ENCODE measurements around the gene OR2T35. TPM values are rescaled to one million over a fixed set of nuclear protein-coding genes. Genes with fewer than 3 reads are reported as not detected.
"Not testable (repeated sequence)": the region's sequence is repeated elsewhere in the genome, so short reads cannot be mapped to it uniquely, and the experiment has no call there.

Gene OR2T35
- total RNA-seq, 2 experiments from 2014 or later, result not detected

- POLR2A ChIA-PET; DNase-seq; H3K4me1 Mint-ChIP-seq; H3K27ac Mint-ChIP-seq; H3K36me3 Mint-ChIP-seq (ENCODE audit: low read depth); H3K9me3 Mint-ChIP-seq; H3K4me3 Mint-ChIP-seq; CTCF ChIA-PET; H3K27me3 Mint-ChIP-seq: not testable (repeated sequence)
These were observed 4.2 kb downstream of the OR2T35 start for GRCh38 chr1:248640906-248641305.

DNA sequence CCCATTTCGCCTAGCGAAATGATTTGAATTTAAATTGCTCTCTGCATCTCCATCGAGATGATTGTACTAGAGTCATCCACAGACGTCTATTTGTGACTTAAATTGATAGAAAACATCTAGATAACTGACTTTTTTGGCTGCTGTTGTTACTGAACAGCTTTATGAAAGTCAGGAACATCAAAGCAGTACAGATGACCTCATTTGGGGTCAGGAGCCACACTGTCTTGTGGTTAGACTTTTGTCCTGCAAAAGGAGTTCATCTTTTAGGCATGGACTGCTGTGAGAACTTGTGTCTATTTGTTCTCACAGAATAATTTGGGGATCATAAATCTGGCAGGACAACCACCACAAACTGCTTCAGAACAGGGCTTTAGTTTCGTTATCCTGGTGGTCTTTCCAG is 5.4 kb downstream of the OR2T35 start:
- H3K27ac Mint-ChIP-seq; DNase-seq; CTCF ChIA-PET; H3K9me3 Mint-ChIP-seq; H3K27me3 Mint-ChIP-seq; H3K4me3 Mint-ChIP-seq; H3K36me3 Mint-ChIP-seq (ENCODE audit: low read depth); POLR2A ChIA-PET; H3K4me1 Mint-ChIP-seq: not testable (repeated sequence)

DNA sequence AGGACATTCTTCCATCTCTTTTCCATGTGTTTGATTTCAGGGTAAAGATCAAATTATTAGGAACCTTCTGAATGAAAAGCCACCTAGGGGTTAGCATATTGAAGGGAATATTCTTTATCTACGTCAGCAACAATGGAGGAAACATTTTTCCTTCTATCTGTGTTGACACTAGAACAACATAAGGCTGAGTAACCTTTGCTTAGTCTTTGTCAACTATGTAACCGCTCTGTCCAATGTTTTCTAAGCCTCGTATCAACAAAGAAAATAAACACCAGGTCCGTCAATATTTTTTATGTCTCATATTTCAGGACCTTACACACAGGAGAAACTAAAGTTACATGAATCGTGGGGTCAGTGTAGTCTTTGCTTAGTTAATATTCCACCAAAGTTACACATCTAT is 8.5 kb downstream of the OR2T35 start:
- H3K27ac Mint-ChIP-seq; H3K36me3 Mint-ChIP-seq (ENCODE audit: low read depth); POLR2A ChIA-PET; DNase-seq; H3K27me3 Mint-ChIP-seq; CTCF ChIA-PET; H3K4me1 Mint-ChIP-seq; H3K9me3 Mint-ChIP-seq; H3K4me3 Mint-ChIP-seq: not testable (repeated sequence)

DNA sequence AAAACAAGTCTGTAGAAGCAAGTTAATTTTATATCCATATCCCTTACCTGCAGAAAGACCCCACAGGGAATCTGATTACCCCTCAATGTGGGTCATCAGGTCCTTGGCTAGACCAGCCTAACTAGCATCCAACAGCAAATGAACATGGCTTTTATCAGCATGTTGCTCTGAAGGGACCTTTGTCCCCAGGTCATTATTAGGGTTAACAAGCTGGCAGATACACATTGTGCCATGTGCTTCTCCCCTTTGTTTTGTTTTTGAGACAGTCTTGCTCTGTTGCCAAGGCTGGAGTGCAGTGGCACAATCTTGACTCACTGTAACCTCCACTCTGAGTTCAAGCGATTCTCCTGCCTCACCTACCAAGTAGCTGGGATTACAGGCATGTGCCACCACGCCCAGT is 10.1 kb downstream of the OR2T35 start, which contains the start of gene OR2T11:
TSS of gene OR2T11 (minus strand) at position 101 of the 400 bp plus-strand sequence. CDS start 7,963 bp downstream, outside the sequence.
- CTCF ChIA-PET; H3K36me3 Mint-ChIP-seq (ENCODE audit: low read depth); DNase-seq; H3K9me3 Mint-ChIP-seq; H3K27ac Mint-ChIP-seq; POLR2A ChIA-PET; H3K4me1 Mint-ChIP-seq; H3K27me3 Mint-ChIP-seq; H3K4me3 Mint-ChIP-seq: not testable (repeated sequence)

GRCh38 chr1:248631354-248632008 is 13.6 kb downstream of the OR2T35 start:
- H3K4me1 Mint-ChIP-seq, result no peaks in the 10 kb centered on the region
- no peaks in the 10 kb centered on the region for H3K36me3 Mint-ChIP-seq (ENCODE audit: low read depth)
- H3K27me3 Mint-ChIP-seq, result no peaks in the 10 kb centered on the region
- H3K4me3 Mint-ChIP-seq, result no peak overlapping the region
- H3K9me3 Mint-ChIP-seq, result no peaks in the 10 kb centered on the region
- POLR2A ChIA-PET, result no interaction called here
- DNase-seq, result no peak
- no peak overlapping the region for H3K27ac Mint-ChIP-seq
- CTCF ChIA-PET, result no interaction called here

DNA sequence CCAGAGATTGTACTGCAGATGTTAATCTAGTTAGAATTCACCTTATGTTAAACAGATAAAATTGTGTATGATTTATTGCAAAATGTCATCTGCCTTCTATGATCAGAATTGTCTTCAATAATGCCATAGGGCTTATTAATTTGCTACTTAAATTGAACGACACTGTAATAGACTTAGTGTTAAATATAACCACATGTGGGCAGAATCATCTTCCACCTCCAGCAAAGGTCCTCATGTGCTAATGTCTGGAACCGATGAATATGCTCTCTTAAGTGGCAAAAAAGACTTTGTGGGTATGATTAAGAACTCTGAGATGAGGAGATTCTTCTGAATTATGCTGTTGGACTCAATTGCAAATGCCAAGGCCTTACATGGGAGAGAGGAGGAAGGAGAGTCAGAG is 14.5 kb downstream of the OR2T35 start:
- DNase-seq, result no peak
- ChIA-PET CTCF (no interaction called here), POLR2A (no interaction called here)
- no peaks in the 10 kb centered on the region for H3K4me1 Mint-ChIP-seq
- H3K27ac Mint-ChIP-seq, result no peak overlapping the region
- no peaks in the 10 kb centered on the region for H3K36me3 Mint-ChIP-seq (ENCODE audit: low read depth)
- H3K4me3 Mint-ChIP-seq, result no peak overlapping the region
- H3K27me3 Mint-ChIP-seq, result no peaks in the 10 kb centered on the region
- H3K9me3 Mint-ChIP-seq, result no peaks in the 10 kb centered on the region

- no peaks in the 10 kb centered on the region for H3K27me3 Mint-ChIP-seq
- POLR2A ChIA-PET, result no interaction called here
- CTCF ChIA-PET, result no interaction called here
- H3K4me3 Mint-ChIP-seq, result no peak overlapping the region
- no peak overlapping the region for H3K27ac Mint-ChIP-seq
- no peaks in the 10 kb centered on the region for H3K36me3 Mint-ChIP-seq (ENCODE audit: low read depth)
- DNase-seq, result no peak
- no peaks in the 10 kb centered on the region for H3K4me1 Mint-ChIP-seq
- no peaks in the 10 kb centered on the region for H3K9me3 Mint-ChIP-seq
These were observed 16.9 kb downstream of the OR2T35 start for GRCh38 chr1:248627971-248628844.

- DNase-seq, result no peak
- peaks cover 2% of the 10 kb centered on the region for H3K27me3 Mint-ChIP-seq
- no peaks in the 10 kb centered on the region for H3K9me3 Mint-ChIP-seq
- H3K36me3 Mint-ChIP-seq (ENCODE audit: low read depth), result no peaks in the 10 kb centered on the region
- ChIA-PET CTCF (no interaction called here), POLR2A (no interaction called here)
- H3K4me3 Mint-ChIP-seq, result no peak overlapping the region
- no peaks in the 10 kb centered on the region for H3K4me1 Mint-ChIP-seq
- no peak overlapping the region for H3K27ac Mint-ChIP-seq
These were observed 19.1 kb downstream of the OR2T35 start for GRCh38 chr1:248625971-248626370.

DNA sequence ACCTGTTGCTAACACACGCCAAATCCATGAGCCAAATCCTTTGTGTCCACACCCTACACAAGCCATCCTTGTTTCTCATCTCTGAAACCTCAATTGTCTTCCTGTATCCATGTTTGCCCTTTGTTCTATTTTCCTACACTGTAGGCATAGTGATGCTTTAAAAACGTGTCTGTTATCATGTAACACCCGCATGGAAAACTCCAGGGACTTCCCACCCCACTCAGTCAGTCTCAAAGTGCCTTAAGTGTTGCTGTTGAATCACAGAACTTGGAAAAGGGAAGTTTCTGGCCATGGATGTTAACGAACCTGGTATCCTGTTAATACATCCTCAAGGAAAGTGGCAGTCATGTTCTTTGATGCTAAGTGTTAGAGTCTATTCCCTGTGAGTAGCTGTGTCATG is 19.9 kb downstream of the OR2T35 start:
- ChIA-PET CTCF (interaction anchor here (1.1 to 4.1 kb wide), 2 partner anchors 9 to 181 kb away, joined by 3 to 16 read pairs; no protein-coding TSS in a partner anchor), POLR2A (no interaction called here)
- Mint-ChIP-seq H3K4me3 (no peak overlapping the region), H3K27ac (no peak overlapping the region), H3K27me3 (peaks cover 2% of the 10 kb centered on the region), H3K9me3 (no peaks in the 10 kb centered on the region), H3K4me1 (no peaks in the 10 kb centered on the region), H3K36me3 (ENCODE audit: low read depth) (no peaks in the 10 kb centered on the region)
- DNase-seq, result no peak

DNA sequence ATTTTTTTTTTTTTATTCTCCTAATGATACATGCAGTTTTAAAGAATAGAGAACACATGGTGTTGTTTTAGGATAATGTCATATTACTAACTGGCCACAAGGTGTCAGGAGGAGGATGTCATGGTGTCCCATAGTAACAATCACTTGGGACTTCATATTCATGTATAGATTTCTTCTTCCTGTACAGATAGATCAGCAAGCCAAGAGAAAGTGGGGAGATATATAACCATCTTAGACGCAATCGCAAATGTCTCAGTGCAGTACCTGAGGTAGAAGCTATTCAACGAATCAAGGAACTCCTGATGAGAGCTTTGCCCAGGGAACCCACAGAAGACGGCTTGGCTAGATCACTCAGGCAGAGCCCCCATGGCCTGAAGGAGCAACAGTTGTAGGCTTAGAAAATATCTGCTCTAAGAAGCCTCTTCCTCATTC is 22.5 kb downstream of the OR2T35 start:
- DNase-seq, result no peak

DNA sequence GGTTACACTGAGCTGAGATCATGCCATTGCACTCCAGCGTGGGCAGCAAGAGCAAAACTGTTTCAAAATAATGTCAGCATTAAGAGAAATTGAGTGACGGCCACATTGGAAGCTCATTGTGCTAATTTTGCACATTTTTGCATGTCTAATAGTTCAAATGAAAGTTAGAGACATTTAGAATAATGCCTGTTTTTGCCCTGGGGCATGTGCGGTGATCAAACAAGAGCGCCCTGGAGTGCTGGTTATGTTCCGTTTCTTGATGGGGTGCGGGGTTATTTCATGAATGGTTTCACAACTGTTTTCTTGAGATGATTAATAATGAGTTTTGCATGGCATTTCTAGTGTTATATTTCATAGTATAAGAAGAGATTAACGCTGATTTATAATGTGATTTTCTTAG is 23.3 kb downstream of the OR2T35 start:
- Mint-ChIP-seq H3K4me1 (no peaks in the 10 kb centered on the region), H3K9me3 (no peaks in the 10 kb centered on the region), H3K27ac (no peak overlapping the region), H3K36me3 (ENCODE audit: low read depth) (no peaks in the 10 kb centered on the region), H3K4me3 (no peak overlapping the region), H3K27me3 (peaks cover 2% of the 10 kb centered on the region)
- CTCF ChIA-PET, result interaction anchor here (0.9 to 4.1 kb wide), 3 partner anchors 14 to 217 kb away, joined by 4 to 16 read pairs (median 4); no protein-coding TSS in a partner anchor
- DNase-seq, result no peak
- POLR2A ChIA-PET, result no interaction called here

More for the DNA sequence above, 22.5 kb downstream of the OR2T35 start:
- H3K4me1 Mint-ChIP-seq, result no peaks in the 10 kb centered on the region
- ChIA-PET CTCF (interaction anchor here (1.4 to 4.1 kb wide), 3 partner anchors 9 to 184 kb away, joined by 3 to 16 read pairs (median 7); no protein-coding TSS in a partner anchor), POLR2A (no interaction called here)
- no peak overlapping the region for H3K27ac Mint-ChIP-seq
- peaks cover 2% of the 10 kb centered on the region for H3K27me3 Mint-ChIP-seq
- H3K4me3 Mint-ChIP-seq, result no peak overlapping the region
- no peaks in the 10 kb centered on the region for H3K9me3 Mint-ChIP-seq
- no peaks in the 10 kb centered on the region for H3K36me3 Mint-ChIP-seq (ENCODE audit: low read depth)

DNA sequence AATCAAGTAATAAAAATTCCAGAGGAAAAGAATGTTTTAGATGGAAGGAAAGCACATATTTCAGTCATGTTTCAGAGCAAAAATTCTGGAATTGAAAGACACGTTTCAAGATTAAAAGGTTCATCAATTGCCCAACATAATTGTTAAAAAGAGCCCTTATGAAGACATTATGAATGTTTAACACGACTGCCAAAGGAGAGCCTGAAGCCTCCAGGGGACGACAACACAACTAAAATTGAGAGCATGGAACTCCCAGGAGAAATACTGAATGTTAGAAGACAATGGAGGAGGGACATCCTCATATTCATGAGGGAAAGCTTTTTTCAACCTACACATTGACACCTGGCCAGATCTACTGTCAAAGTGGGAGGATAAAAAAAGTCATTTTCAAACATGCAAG is 26.2 kb downstream of the OR2T35 start:
- peak; percentile 53 for DNase-seq
- ChIA-PET POLR2A (no interaction called here), CTCF (no interaction called here)
- Mint-ChIP-seq H3K9me3 (no peaks in the 10 kb centered on the region), H3K36me3 (ENCODE audit: low read depth) (no peaks in the 10 kb centered on the region), H3K4me1 (no peaks in the 10 kb centered on the region), H3K4me3 (no peak overlapping the region), H3K27me3 (peaks cover 2% of the 10 kb centered on the region), H3K27ac (no peak overlapping the region)

DNA sequence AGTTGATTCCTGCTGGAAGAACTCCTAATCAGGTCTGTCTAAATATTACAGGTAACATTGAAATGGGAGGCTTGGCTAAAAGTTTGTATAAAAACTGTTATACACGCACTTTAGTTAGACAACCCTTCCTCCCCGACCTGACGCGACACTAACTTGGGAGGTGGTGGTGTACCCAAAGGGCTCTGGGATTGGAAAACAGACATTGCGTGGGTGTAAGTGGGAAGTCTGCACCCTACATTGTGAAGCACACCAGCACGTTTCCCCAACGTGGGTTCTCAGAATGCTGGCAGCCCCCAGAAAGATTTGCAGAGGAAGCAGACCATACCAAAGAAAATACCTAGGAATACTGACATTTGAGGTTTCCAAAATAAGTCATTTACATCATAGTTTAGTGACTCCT is 27.0 kb downstream of the OR2T35 start:
- Mint-ChIP-seq H3K4me1 (peaks cover 2% of the 10 kb centered on the region), H3K27me3 (peaks cover 2% of the 10 kb centered on the region), H3K4me3 (no peak overlapping the region), H3K27ac (no peak overlapping the region), H3K9me3 (no peaks in the 10 kb centered on the region), H3K36me3 (ENCODE audit: low read depth) (no peaks in the 10 kb centered on the region)
- CTCF ChIA-PET, result no interaction called here
- POLR2A ChIA-PET, result no interaction called here
- no peak for DNase-seq
